ENCODE measurements around the gene HEY2.

The HEY2 gene

DNA sequence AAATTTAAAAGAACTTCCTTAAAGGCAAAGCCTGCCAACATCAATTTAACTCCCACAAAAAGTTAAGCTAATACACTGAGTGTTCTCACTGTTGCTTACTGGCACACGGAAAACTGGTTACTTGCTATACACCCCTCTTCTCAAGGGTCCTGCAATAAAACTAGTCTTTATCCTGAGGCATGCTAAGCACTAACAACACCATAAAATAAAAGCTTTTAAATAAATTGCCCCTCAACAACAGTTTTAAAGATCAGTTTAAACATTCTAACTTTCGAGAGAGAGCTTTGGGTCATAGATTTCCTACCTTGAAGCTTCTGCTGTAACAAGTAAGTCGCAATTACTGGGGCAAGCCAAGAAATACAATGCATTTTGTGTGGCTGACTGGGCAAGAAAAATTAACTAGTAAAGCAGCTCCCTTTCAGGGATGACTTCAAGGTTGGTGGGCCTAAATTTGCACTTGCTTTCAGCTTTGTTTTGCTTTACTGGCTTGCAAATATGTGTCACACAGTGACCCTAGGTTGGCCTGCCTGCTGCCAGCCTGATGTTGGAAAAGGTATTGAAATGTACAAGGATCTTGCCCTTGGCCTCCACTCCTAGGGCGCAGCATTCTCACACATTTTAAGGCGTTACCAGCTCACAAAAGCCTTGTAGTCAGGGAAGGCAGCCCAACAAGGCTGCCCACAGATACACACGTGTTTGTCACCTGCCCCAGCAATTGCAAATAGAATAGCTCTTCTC lies 4.0 kb upstream of the HEY2 start:
- no peak for DNase-seq

DNA sequence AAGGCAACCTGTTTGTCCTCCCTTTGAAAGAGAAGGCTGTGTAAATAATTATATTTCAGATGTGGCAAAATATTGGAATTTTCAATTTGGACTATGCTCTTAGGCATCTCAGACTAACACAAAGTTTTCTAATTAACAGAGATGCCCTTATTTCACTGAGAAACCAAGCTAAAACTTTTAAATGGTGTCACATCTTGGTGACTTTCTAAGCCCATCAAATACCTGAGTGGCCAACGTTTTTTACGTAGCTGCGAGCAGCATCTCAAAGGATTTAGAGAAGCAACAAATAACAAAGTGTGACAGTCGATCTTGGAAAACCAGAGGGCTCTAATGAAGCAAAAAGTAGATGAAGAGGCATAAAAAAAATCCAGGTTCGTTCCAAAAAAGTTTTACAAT lies 3.4 kb upstream of the HEY2 start:
- no peak for DNase-seq

DNA sequence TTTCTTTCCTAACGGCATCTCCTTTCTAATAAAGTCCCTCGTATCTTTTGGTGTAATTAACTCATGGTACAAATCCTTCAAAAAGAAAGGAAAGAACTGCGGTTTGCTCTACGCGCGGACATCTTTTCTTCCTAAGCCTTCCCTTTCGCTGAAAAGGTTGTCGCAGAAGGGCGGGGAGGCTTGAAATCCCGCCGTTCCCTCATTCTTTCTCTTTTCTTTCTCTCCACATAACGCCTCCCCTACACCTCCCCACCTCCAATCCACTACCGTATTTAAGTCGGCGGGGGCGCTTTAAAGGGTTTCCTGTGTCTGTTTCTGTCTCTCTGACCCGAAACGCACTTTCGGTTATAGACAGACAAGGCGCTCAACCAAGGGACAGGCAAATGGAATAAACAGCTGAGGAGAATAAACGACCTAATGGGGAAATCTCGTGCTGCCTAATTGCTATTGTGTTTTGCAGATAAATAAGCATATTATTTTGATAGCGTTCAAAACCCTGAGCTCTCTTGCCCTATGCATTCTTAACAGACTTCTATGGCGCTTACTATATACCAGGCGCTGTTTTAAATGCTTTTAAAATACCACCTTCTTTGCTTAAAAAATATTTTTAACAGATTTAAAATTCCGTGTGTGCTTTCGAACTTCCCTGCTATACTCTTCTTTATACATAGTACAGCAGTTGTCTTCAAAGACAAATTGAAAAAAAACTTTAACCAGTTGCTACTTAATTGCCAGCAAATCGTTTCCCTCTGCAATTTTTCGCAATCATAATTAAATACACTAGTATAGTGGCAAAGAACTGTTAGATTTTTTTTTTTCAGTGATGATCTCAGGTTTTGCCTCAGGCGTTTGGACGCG lies 2.5 kb upstream of the HEY2 start:
- DNase-seq: peak; percentile 39

DNA sequence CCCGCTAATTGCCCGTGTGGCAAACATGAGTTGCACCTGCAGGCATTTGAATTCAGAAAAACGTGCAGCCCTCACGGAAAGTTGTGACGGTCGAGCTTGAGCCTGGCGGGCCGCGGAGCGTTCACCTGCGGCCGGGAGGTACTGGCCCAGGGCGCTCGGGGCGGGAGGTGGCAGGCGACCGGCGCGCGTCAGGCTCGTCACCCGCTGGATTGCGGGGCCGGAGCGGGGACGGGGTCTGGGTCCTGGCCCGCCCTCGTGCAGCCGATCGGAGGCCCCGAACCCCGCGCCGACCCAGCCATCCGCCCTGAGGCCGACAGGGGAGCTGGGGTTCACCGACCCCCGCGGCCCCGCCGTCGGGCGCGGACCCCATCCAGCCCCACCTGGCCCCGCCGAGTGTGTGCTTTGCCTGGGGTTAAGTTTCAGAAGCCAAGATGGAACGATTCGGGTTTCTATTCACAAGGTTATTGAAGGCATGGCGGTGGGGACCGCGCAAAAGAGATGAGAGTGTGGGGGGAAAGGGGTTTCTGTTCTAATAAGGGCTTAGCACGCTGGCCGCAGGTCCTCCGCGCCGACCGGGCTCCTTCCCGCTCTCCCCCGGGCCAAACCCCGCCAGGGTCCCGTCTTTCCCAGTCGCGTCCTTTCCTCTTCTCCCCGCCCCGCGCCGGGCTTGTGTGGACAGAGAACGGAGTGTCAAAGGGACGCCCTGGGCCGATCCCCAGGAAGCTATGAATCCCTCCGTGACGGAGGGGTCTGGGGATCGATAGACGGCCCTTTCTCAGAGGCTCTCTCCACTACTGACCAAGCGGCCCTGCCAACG lies 1.6 kb upstream of the HEY2 start:
- DNase-seq: no peak

DNA sequence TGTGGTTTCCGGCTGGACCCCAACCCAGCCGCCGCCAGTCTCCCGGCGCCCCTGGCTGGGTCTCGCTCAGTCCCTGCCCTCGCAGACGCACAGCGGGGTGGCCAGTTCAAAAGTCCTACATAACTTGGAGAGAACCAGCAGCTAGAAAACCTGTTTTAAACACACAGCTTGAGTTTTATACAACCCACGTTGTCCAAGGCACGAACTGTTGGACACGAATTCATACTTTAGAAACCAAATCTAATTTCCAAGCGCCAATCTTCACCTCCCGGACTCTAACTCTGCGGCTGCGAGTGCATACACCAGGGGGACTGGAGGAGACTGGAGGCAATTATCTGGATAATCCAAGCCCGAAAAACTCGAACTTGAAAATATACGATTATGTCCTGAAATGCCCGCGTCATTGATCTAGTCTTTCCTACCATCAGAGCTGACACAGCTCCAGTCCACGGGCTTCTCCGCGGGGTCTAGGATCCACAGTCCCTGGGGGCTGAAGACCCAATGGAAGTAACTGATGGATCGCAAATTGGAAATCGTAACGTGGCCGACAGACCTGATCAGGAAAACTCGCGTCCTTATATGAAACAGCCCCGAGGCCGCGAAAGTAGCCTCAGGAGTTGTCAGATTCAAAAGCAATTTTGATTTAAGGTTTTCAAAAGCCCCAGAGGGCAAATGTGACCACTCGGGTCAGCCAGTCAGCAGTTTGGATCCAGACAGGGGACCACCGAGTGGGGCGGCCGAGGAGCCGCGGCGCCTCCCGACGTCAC lies 843 bp upstream of the HEY2 start:
- no peak for DNase-seq

DNA sequence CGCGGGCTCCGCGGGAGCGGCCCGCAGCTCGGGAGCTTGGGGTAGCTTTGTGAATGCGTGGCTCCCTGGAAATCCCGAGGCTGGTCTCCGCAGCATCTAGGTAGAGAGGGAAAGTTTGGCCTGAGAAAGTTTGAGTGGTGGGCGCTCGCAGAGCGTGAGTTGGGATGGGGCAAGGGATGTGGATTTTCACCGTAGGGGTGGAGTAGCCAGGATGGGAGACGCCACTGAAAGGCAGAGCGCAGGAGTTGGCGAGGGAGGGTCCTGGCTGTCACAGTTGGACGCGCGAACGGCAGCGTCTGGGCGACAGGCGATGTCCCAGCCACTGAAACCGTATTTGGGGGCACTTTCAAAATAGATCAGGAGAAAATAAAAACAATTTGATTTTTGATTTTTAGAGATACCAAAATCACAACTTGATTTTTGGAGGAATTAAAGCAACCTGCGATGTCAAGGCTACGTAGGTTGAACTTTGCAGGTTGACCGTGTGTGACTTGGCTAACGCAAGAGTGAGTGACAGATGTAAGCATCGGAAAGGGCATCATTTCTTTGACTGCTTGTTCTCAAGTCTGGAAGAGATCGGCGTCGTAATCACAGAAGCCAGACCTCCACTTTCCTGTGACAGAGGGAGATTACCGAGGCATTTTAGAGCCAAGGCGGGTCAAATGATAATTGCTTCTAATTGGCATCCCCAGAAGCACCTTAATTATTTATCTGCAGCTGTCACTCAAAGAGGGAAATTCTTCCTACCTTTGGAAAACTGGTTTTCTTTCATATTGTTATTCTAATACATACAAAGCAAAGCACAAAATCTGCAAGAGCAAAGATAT lies 646 bp downstream of the HEY2 start:
- DNase-seq: no peak

DNA sequence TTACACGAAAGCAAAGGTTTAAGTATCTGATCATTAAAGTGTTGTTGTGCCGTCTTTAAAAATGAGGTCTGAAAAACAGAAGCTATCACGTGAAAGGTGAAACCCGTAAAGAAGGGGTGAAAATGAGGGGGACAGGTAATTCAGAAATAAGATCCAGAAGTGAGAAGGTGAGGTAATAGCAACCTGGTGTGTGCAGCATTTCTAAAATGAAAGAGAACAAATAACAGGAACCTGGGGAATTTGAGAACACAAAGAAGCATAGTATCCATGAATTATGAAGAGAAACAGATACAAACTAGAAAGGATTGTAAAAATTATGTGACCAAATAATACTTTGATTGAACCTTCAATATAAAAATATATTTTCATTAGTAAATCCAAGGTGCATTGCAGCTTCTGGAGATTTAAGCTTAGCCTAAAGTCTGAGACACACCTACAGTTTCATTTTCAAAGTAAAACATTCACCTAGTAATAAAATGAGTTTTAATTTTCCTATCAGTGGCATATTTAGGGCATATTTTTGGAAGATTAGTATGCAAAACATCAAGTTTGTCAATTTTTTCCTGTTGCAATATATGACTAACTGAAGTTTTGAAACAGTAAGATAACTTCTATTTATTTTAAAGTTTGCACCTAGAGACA lies 1.4 kb downstream of the HEY2 start:
- DNase-seq: no peak

DNA sequence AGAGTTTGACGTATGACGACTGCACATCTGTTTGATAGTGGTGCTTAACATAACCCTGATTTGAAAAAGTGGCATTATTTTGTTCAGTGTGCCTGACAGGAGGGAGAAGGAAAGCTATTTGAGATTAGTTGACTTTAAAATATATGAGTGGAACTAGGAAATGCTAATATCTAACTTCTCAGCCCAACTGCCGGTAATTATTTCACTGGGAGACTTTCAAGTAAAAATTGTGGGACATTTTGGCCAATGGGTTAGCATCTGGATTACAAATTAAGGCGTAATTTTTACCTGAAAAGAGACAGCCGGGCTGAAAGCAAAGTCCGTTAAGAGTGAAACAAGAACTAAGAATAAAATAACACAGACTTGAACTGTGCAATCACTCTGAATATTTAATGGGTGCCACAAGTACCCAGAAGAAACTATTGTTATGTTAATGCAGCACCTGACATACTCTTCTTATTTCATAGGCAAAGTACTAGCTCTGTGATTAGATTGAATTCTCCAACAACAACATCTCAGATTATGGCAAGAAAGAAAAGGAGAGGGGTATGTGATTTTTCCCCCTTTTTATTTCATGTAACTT lies 2.0 kb downstream of the HEY2 start:
- no peak for DNase-seq

DNA sequence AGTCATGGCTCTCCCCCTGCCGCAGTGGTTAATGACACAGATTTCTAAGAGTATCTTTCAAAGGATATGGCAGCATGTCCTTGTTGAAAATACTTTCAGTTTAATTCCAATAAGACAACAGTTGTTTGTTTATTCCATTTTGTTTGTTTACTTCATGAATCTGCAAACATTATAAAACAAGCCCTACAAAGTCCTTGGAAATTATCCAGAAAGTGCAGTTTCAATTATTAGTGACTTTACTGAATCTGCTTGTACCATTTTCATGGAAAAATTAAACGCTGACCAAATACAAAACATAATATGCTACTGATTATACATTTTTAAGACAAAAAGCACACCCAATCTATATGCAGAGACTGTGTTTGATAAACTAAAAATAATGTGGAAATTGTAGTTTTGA lies 3.3 kb downstream of the HEY2 start:
- no peak for DNase-seq

DNA sequence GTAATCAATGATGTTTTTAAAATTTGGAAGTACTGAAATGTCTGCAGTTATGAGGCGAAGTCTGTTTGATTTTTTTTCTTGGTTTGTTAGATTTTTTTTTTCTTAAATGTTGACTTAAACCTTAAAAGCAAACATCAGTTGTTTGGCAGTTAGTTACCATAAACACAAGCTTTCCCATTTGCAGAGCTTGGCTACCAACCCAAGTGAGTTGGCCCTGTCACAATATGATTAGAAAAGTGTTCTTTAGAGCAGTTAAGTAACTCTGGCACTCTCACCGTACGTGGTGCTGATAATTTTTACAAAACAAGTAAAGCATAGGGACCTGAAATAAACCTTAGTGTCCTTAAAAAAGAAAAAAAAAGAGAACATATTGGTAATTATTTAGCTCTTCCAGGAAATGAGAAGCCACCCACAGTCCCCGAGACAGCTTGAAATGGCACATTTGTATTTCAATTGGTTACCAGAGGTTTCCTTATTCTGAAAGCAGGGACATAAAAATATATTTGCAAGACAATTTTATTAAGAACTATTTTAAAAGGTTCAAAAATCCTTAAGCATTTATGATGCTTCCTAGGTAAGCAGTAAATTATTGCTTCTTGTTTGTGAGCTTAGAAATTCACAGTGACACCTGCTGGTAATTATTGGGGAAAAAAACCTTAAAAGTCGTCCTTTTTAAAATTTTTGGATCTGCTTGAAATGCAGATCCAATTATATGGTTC lies 3.9 kb downstream of the HEY2 start:
- no peak for DNase-seq

DNA sequence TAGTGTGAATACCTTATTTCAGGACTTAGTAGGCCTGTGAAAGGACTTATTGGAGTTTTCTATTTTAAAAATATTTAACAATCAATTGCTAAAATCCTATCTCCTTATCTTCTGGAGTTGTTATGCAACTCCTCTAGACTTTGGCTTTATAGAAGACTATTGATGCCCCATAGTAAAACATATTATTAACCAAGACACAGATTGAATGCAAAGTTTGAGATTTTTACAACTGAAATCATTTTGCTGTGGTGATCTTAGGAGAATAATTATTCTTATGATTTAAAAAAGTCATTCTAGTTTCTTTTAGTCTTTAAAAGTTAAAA lies 4.5 kb downstream of the HEY2 start:
- DNase-seq: no peak

DNA sequence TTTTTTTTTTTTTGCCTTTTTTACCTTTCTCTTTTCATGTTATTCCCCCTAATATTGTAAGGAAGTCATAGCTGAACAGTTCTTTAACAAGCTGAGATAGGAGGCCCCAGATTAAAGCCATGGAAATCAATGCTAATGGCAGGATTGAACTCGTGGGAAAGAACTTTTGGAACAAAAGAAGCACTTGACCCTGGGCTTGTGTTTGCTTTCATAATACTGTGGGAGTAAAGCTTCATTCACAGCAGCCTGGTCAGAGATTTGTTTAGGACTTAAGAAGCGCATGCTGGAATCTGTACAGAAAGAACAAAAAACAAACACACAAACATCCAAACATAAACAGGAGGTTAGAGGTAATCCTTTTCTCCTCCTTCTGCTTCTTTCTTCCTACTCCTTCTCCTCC lies 5.1 kb downstream of the HEY2 start:
- DNase-seq: no peak

DNA sequence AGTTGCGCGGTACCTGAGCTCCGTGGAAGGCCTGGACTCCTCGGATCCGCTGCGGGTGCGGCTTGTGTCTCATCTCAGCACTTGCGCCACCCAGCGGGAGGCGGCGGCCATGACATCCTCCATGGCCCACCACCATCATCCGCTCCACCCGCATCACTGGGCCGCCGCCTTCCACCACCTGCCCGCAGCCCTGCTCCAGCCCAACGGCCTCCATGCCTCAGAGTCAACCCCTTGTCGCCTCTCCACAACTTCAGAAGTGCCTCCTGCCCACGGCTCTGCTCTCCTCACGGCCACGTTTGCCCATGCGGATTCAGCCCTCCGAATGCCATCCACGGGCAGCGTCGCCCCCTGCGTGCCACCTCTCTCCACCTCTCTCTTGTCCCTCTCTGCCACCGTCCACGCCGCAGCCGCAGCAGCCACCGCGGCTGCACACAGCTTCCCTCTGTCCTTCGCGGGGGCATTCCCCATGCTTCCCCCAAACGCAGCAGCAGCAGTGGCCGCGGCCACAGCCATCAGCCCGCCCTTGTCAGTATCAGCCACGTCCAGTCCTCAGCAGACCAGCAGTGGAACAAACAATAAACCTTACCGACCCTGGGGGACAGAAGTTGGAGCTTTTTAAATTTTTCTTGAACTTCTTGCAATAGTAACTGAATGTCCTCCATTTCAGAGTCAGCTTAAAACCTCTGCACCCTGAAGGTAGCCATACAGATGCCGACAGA lies 9.9 kb downstream of the HEY2 start:
- no peak for DNase-seq

DNA sequence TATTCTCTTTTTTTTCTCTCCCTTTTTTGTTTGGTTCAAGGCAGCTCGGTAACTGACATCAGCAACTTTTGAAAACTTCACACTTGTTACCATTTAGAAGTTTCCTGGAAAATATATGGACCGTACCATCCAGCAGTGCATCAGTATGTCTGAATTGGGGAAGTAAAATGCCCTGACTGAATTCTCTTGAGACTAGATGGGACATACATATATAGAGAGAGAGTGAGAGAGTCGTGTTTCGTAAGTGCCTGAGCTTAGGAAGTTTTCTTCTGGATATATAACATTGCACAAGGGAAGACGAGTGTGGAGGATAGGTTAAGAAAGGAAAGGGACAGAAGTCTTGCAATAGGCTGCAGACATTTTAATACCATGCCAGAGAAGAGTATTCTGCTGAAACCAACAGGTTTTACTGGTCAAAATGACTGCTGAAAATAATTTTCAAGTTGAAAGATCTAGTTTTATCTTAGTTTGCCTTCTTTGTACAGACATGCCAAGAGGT lies 10.6 kb downstream of the HEY2 start:
- DNase-seq: no peak

DNA sequence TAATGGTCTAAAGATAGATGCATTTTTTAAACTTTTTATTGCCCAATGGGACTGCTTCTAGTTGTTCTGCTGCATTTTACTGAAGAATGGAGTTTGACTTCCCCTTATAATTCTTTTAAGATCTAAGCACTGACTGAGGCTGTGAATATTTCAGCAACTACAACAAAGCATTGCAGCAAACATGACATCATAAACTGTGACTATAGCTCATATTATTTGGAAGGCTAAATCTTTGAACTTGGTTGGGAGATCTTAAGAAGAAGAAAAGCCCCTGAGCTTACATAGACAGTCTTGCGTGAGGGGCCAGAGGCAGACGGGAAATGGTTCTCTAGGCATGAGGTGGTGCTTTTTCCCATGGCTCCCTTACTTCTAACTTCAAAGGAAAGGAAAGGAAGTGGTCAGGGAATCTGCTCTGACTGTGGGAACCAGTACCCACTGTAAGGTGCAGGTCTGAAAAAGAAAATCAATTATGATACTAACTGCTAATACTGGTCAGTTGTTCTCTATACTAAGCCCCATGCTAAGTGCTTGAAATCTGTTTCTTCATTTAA lies 14.8 kb downstream of the HEY2 start:
- no peak for DNase-seq

DNA sequence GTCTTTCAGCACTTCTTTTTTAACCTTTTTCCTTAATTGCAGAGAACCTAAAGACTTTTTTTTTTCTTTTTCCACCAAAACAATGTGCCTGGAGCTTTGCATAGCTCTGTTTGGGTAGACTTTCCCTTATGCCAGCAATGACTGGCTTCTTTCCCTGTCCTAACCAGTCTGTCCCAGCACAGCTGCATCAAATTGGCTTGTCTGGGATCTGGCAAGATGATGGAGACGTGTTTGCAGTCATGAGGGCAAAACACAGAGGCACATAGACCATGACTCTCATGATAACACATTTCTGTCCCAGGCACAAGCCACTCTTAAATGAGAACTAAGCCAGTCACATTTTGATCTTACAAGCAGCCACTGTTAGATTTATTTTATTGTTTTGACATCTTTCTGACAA lies 16.5 kb downstream of the HEY2 start:
- DNase-seq: no peak

DNA sequence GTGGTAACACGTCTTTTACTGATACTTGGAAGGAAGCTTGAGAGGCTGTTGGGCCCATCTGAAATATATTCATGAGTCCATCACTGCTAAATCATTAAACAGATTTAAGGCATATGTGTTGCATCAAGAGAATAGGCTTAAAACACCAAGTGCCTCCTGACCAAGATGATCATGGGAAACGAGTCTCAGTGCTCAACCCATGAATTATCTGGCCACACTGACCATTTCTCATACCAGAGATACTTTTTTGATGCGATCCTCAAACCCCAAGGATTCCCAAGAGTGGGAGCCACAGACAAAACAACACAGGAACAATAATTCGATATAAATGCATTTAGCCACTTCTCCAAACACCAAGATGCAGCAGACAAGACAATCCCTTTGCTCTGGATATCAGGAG lies 17.2 kb downstream of the HEY2 start:
- no peak for DNase-seq

DNA sequence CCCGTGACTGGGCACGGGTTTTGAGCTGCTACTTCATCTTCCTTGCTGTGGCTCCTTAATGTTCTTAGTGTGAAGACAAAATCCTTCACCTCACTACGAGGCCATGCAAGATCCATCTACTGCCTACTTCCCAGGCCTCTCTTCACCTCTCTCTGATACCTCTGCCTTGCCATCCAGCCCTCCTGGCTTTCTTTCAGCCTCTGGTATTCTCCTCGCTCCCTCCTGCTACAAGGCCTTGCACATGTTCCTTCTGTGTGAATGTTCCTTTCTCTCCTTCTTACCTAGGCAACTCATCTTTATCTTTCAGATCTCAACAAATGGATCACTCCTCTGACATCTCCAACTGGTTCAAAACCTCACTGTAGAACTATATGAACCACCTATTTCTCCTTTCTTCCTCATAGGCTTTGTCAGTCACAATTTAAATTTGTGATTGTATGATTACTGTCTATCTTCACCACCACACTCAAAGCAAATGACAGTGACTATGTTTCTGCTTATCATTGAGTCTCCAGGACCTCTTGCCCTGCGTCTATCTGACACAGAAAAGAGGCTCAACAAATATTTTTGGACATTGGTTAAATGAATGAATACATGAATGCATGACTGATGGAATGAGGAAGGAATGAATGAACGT lies 19.8 kb downstream of the HEY2 start:
- no peak for DNase-seq
